ELR (cell line): Measurements from ENCODE around the gene POFUT2.

ENCODE experiments used
- DNase-seq: peaks from one replicate; pipeline ENCODE4 v3.0.0-alpha.2; 2015; ENCODE audit warnings: low read depth

POFUT2 gene

DNA sequence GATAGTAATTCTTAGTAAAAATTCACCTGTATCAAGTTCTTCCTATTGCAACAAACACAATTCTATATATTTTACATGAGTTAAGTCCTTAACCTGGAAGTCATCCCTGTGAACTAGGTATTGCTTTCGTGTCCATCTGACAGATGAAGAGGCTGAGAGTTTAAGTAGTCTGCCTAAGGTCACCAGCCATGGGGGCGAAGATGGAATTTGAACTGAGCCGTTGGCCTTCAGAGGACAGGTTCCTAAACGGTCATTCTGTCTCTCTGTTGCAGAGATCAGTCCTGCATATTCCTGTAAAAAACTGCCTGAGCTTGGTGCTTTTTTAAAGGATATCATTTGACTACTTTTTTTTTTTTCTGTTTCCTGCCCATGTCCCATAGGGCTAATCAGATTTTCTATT is 10.2 kb upstream of the POFUT2 start:
- no peak for DNase-seq

DNA sequence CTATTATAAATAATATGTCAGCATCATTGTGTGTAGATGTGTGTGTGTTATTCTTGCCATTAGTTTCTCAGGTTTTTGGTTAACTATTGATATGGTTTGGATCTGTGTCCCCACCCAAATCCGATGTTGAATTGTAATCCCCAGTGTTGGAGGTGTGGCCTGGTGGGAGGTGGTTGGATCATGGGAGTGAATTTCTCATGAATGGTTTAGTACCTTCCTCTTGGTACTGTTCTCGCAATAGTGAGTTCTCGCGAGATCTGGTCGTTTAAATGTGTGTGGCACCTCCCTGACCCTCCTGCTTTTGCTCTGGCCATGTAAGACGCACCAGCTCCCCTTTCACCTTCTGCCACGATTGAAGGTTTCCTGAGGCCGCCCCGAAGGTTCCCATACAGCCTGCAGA is 9.6 kb upstream of the POFUT2 start:
- DNase-seq, result no peak

DNA sequence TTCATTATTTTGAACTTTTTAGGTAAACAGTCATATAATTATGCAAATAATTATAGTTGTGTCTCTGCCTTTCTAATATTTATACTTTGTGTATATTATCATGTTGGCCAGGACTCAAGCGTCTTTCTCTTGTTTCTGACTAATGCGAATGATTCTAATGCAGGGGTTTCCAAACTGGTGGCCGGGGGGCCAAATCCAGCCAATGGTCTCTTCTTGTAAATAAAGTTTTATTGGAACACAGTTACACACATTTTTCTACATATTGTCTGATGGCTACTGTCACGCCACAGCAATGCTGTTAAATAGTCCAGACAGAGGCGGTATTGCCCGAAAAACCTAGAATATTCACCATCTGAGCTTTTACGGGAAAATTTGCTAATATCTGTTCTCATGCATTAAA is 8.9 kb upstream of the POFUT2 start:
- no peak for DNase-seq

DNA sequence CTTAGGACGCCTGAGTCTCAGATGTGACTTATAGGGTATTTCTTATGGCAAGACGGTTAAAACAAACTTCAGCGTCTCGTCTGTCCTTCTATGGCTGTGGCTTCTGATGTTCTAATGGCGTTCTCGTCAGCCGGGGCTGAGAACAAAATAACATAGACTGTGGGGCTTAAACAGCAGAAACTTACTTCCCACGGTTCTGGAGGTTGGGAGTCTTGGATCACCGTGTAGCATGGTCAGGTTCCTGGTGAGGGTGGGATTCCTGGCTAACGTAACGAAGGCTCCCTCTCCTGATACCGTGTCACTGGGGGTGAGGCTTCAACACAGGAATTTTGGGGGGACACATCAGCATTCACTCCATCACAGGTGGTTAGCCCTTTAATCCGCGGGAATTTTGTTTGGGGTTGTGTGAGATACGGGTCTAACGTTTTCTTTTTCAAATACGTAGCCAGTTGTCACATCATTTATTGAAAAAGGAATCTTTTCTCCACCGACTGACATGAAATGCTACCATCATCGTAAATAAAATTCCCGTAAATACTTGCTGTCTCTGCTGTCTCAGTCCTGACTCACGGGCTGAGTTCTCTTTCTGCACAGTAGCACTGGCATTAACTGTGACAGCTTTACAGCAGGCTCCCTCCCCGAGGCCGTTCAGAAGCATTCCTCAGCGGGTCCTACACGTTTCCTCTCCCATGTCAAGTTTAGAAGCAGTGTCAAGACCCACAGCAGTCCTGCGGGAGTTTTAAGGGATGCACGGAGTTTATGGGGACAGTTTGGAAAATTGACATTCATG is 8.1 kb upstream of the POFUT2 start:
- DNase-seq, result peak; percentile 93

DNA sequence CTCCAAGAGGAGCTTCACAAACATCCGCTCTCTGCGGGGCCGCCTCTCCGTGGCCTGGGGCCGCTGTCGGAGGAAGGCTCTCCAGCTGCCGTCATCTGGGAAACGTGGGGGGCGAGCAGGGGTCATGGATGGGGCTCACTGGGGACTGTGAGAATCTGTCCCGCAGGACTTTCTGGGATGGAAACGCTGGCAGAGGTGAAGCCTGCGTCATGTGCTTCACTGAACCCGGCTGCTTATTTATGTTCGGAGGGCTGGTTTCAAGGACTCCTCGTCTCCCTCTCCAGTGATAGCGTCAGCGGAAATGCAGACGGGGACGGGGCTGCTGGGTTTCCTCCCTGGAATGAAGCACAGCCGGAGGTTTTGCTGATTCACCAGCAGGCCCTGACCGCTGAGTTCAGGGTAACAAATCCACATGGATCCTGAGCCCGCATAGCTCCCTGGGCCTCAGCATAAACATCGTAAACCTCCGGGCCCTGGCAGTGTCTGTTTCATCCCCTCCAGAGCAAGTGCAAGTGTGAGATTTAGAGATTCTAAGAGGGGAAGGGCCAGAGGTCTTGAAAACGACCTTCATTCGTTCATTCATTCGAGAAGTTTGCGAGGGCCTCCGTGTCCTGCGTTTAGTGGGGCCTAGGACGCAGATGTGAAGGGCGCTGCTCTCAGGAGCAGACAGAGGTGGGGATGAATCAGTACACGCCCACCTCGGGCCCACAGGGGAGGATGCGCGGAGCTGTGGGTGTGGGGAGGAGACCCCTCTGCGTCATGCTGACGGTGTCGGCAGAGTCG is 7.0 kb upstream of the POFUT2 start:
- peak; percentile 99 for DNase-seq

DNA sequence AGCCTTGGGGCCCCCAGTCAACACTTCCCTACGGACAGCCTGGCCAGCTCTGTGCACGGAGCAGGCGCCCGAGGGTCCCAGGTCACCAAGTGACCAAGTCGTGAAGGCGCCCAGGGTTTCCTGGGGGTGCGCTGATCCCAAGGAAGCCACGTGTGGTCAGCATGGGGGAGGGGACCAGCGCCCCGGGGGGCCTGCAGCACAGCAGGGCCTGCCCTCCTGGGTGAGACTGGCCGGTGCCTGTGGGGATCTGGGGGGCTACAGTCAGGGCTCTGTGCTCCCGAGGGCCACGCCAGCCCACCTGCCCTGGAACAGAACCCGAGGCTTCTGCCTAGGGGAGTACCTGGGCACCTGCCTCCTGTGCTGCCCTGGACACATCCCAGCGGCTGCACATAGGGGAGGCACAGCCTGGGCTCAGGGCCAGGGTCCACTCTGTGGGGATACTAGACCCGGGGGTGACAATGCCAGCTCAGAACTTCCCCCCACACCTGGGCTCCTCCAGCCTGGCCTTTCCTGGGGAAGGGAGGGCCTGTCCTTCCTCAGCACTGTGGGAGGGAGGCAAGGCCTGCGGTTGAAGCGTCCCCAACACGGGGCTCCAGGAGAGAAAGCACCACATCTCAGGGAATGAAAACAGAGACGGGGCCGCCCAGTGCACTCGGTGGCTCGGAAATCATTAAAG is 6.2 kb upstream of the POFUT2 start:
- no peak for DNase-seq

DNA sequence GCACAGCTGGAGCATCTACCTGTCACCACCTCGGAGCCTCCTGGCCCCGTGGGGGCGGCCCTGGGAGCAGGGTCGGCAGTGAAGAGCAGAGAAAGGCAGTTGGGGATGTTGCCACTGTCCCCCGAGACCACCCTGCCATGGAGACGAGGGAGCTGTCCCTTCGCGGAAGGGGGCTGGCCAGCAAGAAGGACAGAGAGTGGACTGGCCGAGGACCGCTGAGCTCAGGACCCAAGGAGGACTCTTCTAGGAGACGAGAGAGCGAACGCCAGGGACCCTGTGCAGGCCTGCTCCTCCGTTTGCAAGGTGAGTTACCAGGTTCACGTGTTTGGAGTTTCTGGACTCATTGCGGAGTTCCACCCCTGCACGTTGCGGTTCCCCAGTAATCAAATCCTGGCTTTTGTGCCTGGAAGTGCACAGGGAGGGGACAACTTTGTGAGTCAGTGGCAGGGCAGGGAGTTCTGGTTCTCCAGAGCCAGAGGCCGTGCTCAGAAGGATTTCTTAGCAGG is 5.6 kb upstream of the POFUT2 start:
- DNase-seq, result peak; percentile 46

DNA sequence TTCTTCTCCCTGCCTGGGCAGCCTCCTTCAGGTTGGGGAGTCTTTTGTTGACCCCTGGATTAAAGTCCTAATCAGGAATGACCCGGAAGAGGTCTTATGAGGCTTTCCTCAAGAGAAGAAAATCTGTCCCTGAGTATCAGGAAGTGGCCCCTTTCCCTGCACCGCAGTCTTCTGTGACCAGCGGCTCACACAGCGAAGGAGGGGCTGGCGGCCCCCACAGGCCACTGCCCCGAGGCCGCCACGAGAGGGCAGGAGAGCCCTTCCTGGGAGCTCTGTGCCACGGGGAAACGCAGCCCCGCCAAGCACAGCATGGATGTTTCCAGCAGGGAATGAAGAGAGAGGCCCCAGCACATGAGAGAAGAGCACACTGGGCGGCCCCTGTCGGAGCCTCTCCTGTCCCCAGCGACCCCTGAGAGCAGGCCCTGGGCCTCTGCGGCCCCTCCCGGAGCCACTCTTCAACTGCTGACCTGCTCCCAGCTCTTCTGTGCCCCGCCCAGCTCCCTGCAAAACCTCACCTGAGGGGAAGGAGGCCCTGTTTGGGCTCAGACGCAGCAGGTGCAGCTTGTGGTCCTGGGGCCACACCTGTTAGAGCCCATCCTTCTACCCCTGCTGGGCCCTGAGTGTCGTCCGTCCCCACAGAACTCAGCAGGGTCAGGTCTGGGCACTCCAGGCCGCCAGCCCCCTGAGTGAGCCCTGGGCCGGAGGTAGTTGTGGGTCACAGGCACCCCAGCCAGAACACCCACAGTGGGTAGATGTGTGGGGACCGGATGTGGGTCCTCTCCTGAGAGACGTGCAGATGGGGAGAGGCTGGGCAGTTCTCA is 4.9 kb upstream of the POFUT2 start:
- peak; percentile 90 for DNase-seq

DNA sequence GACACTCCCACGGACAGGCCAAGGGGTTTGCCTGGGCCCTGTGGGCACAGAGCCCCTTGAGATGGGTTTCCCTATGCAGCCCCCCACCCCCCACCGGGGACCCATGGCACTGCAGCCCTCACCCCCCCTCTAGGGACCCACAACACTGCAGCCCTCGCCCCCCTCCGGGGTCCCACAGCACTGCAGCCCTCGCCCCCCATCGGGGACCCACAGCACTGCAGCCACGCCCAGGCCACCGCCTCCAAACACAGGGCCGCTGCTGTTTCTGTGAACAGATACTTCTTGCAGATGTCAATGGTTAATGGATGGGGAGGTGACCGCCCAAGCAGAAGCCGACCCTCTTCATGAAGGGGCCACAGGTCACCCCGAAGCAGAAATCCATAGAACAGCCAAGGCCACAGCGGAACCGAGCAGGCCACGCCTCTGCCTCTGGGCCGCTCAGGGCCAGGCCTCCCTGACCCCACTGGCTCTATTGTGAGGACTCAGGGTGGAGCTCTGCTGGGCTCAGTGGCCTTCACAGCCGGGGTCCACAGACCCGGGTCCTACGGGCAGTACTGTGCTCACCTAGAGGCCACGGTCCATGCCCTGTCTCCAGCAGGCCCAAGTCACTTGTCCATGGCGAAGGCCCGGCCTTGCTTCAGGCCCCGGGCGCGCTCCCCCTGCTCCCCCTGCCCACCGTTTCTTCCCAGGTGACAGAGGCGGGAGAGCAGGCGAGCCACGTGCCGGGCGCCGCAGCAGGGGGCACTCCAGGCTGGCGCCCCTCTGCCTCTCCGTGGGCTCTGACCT is 4.1 kb upstream of the POFUT2 start:
- DNase-seq, result no peak

DNA sequence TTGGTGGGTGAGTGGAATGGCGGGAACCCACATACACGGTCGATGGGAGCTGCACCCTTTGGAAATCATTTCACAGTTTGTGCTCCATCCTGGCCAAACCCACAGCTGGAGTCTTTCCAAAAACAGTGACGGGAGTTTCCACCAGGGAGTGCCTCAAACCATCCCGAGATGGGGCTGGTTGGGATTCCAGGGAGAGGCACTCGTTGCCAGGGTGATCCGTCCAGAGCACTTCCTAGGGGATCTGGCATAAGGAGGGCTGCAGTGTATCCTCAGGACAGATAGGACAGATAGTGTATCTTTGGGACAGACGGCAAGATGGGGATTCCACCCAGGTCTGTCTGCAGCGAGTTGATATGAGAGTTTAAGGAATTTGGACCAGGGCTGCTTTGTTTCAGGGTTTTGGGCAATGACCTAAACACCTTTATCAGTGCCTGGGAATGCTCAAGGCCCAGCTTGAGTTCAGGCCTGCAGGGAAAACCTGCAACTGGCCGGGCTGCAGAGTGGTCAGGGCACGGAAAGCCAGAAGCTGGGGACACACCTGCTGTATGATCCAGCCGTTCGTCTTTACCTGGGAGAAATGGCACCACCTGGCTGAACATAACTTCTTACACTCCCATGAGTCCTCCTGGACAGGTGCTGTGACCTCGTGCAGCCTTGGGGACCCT is 3.4 kb upstream of the POFUT2 start:
- no peak for DNase-seq

DNA sequence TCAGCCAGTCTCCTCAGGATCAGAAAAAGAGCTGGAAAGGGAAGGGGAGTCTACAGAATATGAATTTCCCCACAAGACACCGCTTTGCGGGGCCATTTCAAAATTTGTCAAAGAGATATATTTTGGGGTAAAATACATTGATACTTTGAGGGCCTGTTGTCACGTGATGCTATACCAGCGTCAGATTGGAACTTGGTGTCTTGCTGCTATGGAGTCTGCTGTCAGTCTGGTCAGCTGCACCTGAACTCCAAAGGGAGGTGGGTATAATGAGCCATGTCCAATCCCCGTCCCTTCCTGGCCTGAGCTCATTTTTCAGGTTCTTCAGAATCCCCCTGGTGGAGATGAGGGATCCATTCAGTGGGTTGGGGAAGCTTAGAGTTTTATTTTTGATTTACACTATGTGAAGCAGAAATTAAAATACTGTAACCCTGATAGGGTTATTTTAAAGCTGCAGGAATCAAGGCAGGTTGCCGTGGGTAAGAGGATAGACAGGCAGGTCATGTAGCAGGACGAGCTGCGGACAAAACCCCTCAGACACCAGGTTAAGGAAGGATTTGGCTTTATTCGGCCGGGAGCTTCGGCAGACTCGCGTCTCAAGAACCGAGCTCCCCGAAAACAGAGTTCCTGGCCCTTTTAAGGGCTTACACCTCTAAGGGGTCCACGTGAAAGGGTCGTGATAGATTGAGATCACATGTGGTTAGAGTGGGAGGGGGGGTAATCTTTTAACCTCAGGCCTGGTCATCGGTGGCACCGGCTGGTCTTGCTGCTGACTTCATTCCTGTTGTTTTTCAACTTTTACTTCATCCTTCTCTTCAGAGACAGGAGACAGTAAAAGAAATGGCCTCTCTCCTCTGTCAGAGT is 2.2 kb upstream of the POFUT2 start:
- peak; percentile 58 for DNase-seq

DNA sequence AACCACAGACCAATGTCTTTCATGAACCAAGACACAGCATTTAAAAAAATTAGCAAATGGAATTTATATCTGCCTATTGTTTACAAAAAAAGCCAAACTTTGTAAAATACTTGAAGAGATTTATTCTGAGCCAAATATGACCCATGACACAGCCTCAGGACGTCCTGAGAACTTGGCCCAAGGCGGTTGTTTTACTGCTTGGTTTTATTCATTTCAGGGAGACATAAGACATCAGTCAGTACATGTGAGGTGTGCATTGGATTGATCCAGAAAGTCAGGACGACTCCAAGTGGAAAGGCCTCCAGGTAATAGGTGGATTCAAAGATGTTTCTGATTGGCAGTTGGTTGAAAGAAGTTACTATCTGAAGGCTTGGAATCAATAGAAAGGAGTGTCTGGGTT is 1.4 kb upstream of the POFUT2 start:
- no peak for DNase-seq

DNA sequence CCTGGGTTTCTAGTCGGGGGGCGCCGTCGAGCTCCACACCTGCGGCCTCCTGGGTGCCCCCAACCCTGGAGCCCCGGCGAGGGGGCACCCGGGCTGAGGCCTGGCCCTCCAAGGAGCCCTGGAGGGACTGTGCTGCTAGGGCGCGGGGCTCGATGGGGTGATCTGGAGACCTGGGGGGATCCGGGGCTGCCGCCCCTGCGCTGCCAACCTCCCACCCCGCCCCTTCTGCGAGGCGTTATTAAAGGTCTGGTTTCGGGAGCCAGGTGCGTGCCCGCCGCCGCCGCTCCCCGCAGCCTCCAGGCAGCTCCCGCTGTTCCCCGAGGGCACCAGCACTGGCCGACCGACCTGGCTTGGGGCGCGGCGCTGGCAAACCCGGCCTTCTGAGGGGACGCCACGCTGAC is 746 bp upstream of the POFUT2 start:
- DNase-seq, result no peak

DNA sequence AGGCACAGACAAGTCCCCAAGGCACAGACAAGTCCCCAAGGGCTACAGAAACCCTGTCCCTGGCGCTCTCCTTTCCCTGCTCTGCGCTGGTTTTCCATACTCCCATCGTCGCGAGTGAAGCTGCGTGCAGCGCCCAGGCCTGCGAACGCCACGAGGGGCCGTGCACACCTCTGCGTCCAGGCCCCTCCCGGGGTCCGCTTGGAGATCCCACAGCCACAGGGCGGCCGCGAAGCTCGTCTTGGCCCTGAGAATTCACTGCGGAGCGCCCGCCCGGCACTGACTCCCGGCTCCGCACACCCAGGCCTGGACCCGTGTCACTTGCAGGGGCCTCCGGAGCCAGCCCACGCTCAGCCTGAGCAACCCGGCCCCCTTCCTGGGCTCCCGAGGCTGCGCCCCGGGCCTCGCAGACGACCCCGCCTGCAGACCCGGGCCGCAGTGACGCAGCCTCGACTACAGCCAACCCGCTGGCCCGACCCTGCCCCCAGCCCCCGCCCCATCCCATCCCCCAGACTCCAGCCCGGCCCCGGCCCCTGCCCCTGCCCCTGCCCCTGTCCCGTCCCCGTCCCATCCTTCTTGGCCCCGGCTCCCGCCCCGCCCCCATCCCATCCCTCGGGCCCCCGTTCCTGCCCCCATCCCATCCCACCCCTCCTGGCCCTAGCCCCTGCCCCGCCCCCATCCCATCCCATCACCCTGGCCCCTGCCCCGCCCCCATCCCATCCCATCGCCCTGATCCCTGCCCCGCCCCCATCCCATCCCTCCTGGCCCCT is 841 bp downstream of the POFUT2 start:
- no peak for DNase-seq

DNA sequence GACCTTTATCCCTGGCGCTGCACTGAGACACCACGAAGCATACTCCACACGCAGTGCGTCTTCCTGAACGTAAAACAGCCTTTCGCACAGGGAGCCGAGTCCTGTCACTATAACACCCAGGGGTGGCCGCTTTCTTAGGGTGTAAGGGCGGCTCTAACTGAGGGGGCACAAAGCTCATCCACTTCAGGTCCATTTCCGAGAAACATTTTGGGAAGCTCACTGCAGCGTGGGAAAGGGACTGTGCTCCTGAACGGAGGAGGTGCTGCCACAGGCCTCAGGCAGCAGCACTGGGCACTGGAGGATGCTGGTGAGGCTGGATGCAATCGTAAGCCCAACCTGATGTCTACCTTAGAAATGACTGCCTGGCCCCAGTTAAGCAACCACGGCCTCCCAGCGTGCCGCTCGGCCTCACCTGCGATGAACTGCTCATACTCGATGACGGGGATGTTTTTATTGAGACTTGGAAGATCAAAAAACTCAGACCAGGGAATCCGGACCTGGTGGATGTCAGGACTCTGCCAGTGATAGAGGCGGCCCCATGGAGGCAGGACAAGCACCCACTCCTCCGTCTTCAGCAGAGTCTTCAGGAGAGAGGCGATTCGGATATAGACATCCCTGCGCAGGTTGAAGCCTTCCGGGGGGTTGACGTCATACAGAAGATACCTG is 2.3 kb downstream of the POFUT2 start:
- no peak for DNase-seq

DNA sequence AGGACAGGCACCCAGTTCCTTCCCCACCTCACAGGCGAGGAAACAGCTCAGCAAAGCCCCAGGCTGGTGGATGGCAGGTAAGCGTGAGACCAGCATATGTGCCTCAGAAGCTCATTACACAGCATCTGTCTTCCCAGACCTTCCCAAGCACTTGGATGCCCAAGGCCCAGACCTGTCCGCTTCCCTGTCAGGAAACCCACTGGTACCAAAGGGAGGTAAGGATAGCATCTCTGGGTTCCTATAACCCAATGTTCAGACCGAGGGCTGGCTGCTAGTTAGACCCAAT is 3.3 kb downstream of the POFUT2 start:
- no peak for DNase-seq

DNA sequence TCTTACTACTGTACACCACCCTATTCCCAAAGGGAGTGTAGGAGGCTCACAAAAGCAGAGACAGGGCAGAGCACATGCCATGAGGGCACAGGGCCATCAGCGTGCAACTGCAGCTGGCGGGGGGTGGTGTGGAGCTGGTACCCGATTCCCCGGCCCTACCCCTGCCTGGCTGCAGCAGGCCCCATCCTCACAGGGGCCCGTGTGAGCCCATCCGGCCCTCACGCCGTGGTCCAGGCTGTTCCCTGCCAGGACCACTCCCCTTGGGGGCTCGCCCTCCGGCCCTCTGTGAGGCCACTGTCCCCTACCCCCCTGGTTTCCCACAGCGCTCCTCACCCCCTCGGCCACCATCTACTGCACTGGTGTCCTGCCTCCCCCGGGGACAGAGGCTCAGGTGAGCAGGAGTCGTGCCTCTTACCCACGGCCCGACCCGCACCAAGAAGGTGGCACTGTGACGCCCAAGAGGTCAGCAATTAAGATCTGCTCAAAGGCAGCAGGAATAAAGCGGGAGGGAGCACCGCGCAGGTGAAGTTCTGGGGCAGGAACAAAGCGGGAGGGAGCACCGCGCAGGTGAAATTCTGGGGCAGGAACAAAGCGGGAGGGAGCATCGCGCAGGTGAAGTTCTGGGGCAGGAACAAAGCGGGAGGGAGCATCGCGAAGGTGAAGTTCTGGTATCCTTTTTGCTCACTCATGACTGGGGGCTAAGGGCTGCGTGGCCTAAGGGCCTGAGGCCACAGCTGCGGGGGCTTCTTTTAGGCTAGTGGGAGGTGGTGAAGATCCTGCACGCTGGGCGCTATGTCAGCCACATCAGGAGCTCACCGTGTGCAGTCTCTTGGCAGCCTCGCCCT is 3.9 kb downstream of the POFUT2 start:
- DNase-seq, result no peak
